GM10248 (cell line): Measurements from ENCODE around the gene KRT36.

Experiments used
- CTCF ChIA-PET: fragments of 300-600 bp; sonication (Branson Sonifier 250); formaldehyde crosslinking; extraction: SDS; loops from one replicate; lab custom pipeline; 2021; ENCODE audit warnings: antibody characterized with exemption; lab: Yijun Ruan, JAX
- POLR2A ChIA-PET: fragments of 350-650 bp; sonication (Branson Sonifier 250); formaldehyde crosslinking; extraction: SDS; loops from one replicate; lab custom pipeline; 2020; ENCODE audit warnings: antibody characterized with exemption; lab: Yijun Ruan, JAX
- DNase-seq: peaks from one replicate; pipeline ENCODE4 v3.0.0; 2012; ENCODE audit errors: extremely low spot score
- TF ChIP-seq, protein P1 (sequence below): IDR thresholded peaks from 2 replicates; pipeline ENCODE4 v1.5.1; 2012; ENCODE audit warnings: mild to moderate bottlenecking, low read depth; ENCODE audit errors: extremely low read depth, missing control alignments, control extremely low read depth

KRT36 gene

DNA sequence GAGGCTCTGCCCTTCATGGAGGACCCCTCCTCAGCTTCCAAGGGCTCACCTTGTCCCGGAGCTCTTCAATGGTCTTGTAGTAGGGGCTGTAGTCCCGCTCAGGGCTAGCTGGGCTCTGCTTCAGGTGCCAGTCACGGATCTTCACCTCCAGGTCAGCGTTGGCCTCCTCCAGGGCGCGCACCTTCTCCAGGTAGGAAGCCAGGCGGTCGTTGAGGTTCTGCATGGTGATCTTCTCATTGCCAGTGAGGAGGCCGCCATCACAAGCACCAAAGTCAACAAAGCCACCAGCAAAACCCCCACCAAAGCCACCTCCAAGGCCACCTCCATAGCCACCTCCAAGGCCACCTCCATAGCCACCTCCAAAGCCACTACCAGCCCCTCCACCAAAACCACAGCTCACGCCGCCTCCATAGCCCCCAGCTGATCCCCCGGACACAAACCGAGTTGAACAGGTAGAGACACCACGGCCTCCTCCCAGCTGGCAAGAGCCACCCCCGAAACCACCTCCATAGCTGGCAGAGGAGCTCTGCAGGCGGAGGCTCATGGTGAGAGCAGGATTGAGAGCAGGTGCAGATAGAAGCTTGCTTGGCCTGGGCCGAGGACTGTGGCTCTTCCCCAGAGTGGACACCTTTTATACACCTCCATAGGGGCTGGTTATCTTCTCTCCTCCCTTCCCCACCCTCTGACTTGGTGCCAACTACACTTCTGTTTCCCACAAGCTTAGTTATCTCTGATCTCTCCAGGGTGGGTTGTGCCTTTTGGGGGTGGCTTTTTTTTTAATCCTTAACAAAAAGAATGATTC is 15.5 kb upstream of the KRT36 start, which contains the start of gene KRT13:
Gene KRT13, minus strand, starts transcription at position 606 of the 802 bp plus-strand sequence. Its CDS starts 62 bp downstream, at position 544.
- no peak for DNase-seq
- CTCF ChIA-PET, result interaction anchor here (0.9 kb wide), 1 partner anchor 162 kb away, joined by 3 read pairs; no protein-coding TSS in a partner anchor
- POLR2A ChIA-PET, result no interaction called here
- TF ChIP-seq, protein P1, sequence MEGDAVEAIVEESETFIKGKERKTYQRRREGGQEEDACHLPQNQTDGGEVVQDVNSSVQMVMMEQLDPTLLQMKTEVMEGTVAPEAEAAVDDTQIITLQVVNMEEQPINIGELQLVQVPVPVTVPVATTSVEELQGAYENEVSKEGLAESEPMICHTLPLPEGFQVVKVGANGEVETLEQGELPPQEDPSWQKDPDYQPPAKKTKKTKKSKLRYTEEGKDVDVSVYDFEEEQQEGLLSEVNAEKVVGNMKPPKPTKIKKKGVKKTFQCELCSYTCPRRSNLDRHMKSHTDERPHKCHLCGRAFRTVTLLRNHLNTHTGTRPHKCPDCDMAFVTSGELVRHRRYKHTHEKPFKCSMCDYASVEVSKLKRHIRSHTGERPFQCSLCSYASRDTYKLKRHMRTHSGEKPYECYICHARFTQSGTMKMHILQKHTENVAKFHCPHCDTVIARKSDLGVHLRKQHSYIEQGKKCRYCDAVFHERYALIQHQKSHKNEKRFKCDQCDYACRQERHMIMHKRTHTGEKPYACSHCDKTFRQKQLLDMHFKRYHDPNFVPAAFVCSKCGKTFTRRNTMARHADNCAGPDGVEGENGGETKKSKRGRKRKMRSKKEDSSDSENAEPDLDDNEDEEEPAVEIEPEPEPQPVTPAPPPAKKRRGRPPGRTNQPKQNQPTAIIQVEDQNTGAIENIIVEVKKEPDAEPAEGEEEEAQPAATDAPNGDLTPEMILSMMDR, result no peak

DNA sequence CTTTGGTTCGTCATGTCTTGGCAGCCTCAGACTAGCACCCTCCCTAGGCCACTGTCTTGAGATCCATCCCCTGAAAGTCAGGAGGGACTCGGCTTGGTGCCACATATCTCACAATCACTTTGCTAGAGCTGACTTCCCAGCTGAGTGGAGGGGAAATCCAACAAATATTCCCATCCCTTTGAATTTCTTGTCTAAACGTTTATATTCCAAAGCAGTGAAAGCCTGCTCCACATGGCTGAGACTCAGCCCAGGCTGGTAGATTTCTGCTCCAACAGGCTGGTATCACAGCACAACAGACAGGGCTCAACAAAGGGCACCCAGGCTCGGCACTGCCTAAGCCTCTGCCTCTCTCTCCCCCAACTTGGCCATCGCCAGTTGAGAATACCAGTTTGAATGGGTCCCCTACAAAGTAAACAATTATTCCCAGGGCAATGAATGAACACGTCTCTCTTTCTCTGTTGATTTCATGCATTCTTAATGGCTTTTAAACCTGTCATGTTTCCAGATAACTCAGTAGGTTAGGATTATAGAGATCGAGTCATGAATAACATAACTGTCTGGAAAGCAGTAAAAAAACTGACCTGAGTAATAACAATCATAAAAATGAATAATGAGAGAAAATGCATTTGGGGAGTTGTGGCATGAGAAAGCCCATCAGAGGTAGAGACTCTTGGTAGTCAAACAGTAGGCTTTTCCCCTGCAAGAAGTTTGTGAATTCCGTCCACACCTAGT is 14.7 kb upstream of the KRT36 start:
- DNase-seq, result no peak
- TF ChIP-seq, protein P1, result no peak
- POLR2A ChIA-PET, result no interaction called here
- CTCF ChIA-PET, result no interaction called here

GRCh38 chr17:41503202-41503601 is 13.5 kb upstream of the KRT36 start:
- POLR2A ChIA-PET, result no interaction called here
- DNase-seq, result no peak
- TF ChIP-seq, protein P1, result no peak
- CTCF ChIA-PET, result no interaction called here

DNA sequence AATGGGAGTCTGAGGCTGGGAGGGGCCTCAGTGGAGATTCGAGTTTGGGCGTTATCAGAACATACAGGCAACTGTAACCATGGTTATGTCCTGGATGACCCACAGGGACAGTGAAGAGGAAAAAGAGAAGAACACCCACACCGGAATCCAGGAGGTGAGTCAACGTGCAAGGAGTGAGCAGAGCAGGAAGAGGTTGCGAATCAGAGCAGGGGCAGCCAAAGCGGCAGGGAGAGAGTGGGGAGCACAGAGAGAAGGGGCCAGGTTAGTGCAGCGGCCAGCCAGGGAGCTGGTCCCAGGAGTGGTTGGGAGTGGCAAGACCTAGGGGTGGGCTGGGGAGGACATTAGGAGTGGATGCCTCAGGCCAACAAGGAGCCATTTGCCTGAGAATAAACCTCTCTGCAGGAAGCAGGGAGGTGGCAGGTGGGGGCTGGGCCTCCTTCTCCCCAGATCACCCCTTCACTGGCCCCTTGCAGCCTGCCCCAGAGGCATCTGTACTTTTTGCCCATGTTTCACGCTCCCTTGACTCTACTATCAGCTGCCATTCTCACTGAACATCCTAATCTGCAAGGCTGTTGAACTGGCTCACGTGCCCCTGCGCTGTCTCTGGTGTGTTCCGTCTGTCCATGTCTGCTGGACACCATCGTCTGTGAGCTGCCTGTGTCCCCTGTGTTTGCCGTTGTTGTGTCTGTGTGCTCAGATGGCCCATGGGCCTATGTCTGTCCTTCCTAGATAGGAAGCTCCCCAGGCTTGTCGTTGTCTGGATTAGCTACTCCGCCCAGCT is 10.6 kb upstream of the KRT36 start:
- no peak for DNase-seq
- CTCF ChIA-PET, result no interaction called here
- POLR2A ChIA-PET, result no interaction called here
- TF ChIP-seq, protein P1, result no peak

- CTCF ChIA-PET, result no interaction called here
These were observed 10.0 kb upstream of the KRT36 start for GRCh38 chr17:41499714-41500113.

More at GRCh38 chr17:41499714-41500113, 10.0 kb upstream of the KRT36 start:
- POLR2A ChIA-PET, result no interaction called here
- DNase-seq, result no peak
- TF ChIP-seq, protein P1, result no peak
